ENCODE measurements around the gene HEG1.

- no peak for TF ChIP-seq POLR2AphosphoS5 (IDR thresholded peaks at IDR 0.05; ENCODE audit: low read depth, low read length)
- TF ChIP-seq POLR2A (IDR thresholded peaks at IDR 0.05; ENCODE audit: low read depth, low read length): no peak
- no peak for TF ChIP-seq TAF1 (IDR thresholded peaks at IDR 0.05; ENCODE audit: borderline replicate concordance, low read depth, low read length)
These were observed 113.2 kb downstream of the HEG1 start for GRCh38 chr3:124942613-124943012.
